GM19372 (cell line): ENCODE results near the gene HOXB7.

Experiments
- ATAC-seq: cut with Tn5 transposase; IDR thresholded peaks from one replicate; pipeline ENCODE4 v1.9.1; 2021; ENCODE audit warnings: mild to moderate bottlenecking, low read depth, moderate library complexity; ENCODE audit not compliant: unreplicated experiment

Gene HOXB7

DNA sequence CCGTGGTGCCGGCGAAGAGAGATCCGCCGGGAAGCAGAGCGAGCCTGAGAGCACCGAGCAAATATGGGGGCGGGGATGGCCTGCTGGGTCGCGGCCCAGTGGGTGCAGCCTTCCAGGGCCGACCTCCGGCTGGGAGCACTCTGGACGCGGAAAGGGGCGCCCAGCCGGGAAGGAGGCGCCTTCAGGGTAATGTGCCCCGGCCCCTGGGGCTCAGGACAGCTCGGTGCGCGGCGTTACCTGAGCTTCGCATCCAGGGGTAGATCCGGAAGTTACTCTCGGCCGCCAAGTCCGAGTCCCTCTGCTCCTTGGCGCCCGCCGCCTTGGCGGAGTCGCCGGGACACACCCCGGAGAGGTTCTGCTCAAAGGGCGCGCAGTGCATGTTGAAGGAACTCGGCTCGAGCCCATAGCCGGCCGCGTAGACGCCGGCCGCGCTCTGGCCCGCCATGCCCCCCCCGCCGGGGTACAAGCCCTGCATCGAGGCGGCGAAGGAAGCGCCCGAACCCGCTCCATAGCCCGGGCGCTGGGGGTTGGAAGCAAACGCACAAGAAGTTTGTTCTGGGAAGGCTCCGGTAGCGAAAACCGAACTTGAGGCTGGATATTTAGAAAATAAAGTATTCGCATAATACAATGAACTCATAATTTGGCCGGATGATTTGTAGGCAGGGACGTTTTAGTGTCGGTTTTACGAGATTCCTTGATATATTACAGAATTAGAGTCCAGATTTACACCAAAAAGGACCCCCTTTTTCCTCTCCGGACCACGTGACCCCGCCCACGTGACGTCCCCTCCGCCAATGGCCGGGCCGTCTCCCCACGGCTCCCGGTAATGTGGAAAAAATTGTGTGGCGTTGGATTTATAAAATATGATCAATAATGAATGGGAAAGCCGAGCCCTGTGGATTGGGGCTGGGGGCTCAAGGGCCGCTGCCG is at the start of gene HOXB7:
Gene HOXB7 (minus strand): TSS at position 736 of the 930 bp plus-strand sequence. CDS start 99 bp downstream, at position 637.
- no peak for ATAC-seq

- no peak for ATAC-seq
Observed at GRCh38 chr17:48655913-48656312, 45.1 kb upstream of the HOXB7 start.

- ATAC-seq = no peak
Observed at GRCh38 chr17:48649741-48650140, 38.9 kb upstream of the HOXB7 start.

DNA sequence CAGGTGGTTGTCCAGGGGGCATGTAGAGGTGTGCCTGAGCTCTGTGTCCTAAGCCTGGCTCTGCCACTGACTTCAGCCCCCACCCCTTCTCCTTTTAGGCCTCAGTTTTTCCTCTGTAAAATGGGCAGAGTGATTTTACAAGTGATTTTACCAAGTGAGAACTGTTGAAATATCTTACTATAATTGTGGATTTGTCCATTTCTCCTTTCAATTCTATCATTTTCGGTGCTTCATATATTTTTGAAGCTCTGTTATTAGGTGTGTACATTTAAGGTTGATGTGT is 37.1 kb upstream of the HOXB7 start:
- no peak for ATAC-seq

- no peak for ATAC-seq
Observed at GRCh38 chr17:48647103-48647962, 36.5 kb upstream of the HOXB7 start.

DNA sequence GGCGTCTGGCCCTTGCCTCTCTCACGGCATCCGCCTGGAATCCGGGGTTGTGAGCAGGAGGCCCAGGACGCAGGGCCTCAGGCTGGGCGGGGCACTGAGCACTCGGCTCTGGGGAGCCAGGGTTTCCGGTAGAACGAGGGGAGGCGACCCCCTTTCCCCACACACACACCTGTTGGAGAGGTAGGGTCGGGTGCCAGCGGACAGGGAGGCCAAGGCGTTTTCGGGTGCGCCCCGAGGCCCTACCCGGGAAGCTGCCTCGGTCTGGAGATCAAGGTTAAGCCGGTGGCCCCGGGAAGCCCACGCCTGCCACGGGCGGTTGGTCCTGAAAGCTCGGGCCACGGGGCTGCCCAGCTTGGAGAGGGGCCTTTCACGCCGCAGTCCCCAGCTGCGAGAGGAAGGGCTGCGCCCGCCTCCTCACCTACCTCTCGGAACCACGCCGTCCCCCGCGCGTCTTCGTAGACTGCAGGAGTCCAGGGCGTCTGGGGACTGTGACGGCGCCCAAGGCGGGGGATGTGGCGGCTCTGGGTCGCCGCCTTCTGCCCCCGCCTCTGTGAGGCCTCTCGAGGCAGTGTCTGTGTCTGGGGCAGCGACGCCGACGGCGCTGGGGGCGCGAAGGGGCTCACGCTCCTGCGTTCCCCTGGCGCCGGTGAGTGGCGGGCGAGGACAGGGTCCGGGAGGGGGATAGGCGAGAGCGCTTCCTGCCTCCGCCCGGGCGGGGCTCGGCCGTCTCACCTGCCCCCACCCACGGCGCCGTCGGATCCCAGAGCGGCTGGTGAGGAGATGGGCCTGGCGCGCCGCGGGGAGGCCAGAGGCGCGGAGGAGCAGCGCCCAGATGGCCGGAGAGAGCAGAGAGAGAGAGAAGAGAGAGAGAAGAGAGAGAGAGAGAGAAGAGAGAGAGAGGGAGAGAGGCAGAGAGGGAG is 35.6 kb upstream of the HOXB7 start:
- ATAC-seq = no peak

- ATAC-seq = no peak
Observed at GRCh38 chr17:48645639-48646182, 34.9 kb upstream of the HOXB7 start.

- no peak for ATAC-seq
Observed at GRCh38 chr17:48644910-48645557, 34.2 kb upstream of the HOXB7 start.

- no peak for ATAC-seq
Observed at GRCh38 chr17:48644159-48644558, 33.3 kb upstream of the HOXB7 start.

- no peak for ATAC-seq
Observed at GRCh38 chr17:48643697-48644012, 32.8 kb upstream of the HOXB7 start.

DNA sequence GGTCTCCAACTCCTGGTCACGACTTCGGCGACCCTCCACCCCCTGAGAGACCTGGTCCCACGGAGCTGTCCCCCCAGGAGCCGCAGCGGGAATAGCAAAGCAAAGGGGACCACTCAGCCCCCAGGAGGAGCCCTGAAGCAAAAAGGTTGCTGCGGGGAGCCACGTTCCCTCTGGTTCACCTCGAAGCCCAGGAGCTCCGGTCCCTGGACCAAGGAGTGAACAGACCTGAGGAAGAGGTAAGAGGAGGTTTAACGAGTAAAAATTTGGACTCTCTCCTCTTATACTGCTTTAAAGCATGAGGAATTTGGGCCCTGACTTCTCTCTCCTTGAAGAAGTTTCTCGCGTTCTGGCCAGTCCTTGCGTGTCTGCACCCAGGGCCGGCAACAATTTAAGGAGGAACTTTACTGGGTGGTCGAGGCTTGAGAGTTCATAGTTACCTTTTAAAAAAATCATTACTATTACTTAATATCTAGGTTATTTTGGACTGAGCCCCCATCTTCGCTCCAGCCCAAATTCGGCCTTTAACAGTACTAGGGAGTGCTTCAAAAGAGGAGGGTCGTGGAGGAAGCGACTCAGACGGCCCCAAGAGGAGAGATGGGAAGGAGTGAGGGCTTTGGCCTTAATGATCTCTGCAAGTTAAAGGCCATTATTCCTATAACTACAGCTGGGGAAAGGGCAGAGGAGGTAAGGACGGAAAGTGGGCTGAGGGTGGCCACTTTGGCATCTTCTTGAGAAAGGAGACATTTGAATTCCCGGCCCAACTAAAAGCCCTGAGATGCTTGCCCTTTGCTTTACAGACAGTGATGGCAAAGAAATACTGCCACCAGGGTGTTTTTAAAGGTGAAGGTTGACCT is 32.3 kb upstream of the HOXB7 start:
- no peak for ATAC-seq

GRCh38 chr17:48642059-48642842 is 31.4 kb upstream of the HOXB7 start:
- no peak for ATAC-seq

DNA sequence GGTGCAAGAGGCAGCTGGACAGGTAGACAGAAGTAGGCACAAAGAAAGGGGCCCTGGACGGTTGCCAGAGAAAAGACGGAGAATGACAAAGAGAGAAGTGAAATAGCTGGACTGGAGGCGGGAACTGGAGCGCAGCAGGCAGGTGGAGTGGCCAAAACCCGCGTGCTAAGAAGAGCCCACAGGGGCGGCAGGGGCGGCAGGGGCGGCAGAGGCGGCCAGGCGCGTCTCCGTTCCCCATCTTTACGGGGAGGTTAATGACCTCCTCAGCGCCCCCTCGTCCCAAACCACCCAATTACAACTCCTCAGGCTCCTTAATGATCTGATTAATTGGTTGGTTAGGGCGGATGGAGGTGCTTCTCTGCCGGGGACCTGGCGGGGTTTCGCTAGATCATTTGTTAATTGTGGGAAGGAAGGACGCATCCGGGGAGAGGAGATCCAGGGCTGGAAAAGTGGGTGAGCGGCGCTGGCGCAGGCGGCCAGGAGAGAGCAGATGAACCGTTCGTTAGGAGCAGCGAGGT is 30.8 kb upstream of the HOXB7 start:
- ATAC-seq = no peak

DNA sequence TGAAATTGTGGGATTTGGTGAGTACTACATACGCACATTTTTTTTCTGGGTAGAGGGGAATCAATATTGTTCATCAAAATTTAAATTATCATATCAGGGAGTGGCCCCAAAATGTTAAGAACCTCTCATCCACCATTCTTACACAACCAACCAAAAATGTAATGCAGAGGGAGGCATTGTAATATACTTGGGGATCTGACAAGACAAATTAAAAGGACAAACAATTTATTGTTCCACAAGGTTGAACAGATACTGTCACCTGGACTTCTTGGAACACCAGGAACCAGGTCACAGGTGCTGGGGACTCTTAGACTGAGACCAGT is 30.0 kb upstream of the HOXB7 start:
- no peak for ATAC-seq

DNA sequence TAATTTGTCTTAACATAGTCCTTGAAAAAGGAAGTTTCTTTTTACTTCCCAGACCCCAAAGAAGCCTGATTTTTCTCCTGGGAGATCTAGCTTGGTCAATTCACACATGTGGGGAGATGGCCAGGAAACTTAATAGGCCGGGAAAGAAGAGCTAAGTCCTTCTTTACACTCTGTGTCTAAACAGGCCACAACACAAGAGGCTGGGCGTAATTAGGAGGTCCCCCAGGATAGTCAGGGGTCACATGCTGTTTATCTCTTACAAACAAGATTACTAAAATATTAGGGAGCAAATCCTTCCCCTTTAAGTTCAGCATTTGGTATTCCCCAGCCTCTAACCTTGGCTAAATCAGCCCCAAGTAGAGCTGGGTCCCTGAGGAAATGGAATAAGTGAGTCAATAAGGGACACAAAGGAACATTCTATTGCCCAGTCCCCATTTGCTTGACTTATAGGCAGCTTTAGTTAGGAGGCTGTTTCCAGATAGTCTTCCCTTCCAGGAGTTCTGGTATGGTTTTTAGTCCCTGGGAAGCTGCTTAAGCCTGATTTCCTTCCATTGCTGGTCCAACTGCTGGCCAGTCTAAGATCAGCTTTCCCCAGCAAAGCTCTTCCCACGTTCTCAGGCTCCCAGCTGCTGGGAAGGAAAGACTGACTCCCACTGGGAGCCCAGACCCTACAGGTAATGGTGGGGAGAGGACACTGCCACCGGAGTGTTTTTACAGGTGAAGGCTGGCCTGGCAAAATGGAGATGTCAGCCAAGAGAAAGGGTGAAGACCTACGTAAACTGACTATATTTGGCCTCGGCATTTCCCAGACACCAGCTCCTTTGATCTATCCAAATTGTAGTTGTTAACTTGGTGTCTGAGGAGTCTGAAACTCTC is 29.4 kb upstream of the HOXB7 start:
- no peak for ATAC-seq

- ATAC-seq = no peak
Observed at GRCh38 chr17:48639136-48639535, 28.3 kb upstream of the HOXB7 start.
